Keratinocyte (primary cell): ENCODE results near the gene EFCAB12.

Source experiments
- EZH2 ChIP-seq: IDR thresholded peaks from one replicate; pipeline ENCODE4 v1.6.1; 2012; ENCODE audit warnings: inconsistent platforms, mild to moderate bottlenecking, low read length, moderate library complexity
- TF ChIP-seq, protein P1 (sequence below), 3 experiments: IDR thresholded peaks in 1 of 3; conservative IDR thresholded peaks in 1 of 3; optimal IDR thresholded peaks in 1 of 3; 2 replicates in 2 of 3; 3 replicates in 1 of 3; pipeline versions ENCODE3 to v1.5.1; 2011; ENCODE audit warnings: low read length in 3 of 3, mild to moderate bottlenecking in 3 of 3, moderate library complexity in 2 of 3, control low read depth in 1 of 3, inconsistent platforms in 1 of 3; ENCODE audit not compliant: insufficient read depth in 2 of 3; ENCODE audit errors: extremely low read depth in 1 of 3

DNA sequence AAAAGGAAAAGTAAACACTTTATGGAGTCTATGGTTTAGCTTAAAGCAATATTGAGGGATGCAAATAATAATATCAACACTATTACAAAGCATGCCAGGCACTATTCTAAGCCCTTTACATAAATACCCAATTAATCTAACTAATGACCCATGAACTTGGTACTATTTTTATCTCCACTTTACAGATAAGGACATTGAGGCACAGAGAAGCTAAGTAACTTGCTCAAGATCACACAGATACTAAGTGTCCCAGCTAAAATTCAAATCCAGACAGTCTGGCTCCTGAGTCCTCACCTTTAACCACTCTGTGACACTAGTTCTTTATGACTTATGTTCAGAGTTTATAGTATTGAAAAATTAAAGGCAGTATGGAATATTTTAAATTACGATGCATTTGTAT, 5.7 kb upstream of the EFCAB12 start:
- TF ChIP-seq, protein P1, sequence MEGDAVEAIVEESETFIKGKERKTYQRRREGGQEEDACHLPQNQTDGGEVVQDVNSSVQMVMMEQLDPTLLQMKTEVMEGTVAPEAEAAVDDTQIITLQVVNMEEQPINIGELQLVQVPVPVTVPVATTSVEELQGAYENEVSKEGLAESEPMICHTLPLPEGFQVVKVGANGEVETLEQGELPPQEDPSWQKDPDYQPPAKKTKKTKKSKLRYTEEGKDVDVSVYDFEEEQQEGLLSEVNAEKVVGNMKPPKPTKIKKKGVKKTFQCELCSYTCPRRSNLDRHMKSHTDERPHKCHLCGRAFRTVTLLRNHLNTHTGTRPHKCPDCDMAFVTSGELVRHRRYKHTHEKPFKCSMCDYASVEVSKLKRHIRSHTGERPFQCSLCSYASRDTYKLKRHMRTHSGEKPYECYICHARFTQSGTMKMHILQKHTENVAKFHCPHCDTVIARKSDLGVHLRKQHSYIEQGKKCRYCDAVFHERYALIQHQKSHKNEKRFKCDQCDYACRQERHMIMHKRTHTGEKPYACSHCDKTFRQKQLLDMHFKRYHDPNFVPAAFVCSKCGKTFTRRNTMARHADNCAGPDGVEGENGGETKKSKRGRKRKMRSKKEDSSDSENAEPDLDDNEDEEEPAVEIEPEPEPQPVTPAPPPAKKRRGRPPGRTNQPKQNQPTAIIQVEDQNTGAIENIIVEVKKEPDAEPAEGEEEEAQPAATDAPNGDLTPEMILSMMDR (optimal IDR thresholded peaks at IDR 0.05 in 1 of 3, IDR thresholded peaks at IDR 0.05 in 1 of 3, conservative IDR thresholded peaks at IDR 0.05 in 1 of 3; ENCODE audit: extremely low read depth in 1 of 3, insufficient read depth in 2 of 3, low read length in 3 of 3) = no peak
- no peak for TF ChIP-seq EZH2
